ENCODE measurements around the gene NSD2. TPM values are rescaled to one million over a fixed set of nuclear protein-coding genes. Genes with fewer than 3 reads are reported as not detected.

Gene NSD2
- polyA plus RNA-seq, 1 donor (not counting 4 experiments of a cell fraction or from before 2014, with no cell fraction given), result 22.6 TPM

GRCh38 chr4:1986578-1987210 is 115.5 kb downstream of the NSD2 start:
- Histone ChIP-seq H4K20me1 (ENCODE audit: control insufficient read depth, extremely low read depth, insufficient read depth, low read length) (no peaks in the 10 kb centered on the region), H3K9me3 (ENCODE audit: control insufficient read depth, low read depth, low read length) (no peaks in the 10 kb centered on the region), H3K79me2 (ENCODE audit: control insufficient read depth, insufficient read depth, low read length) (peaks cover 4% of the 10 kb centered on the region), H3K27ac (ENCODE audit: control insufficient read depth, insufficient read depth, low read length) (no peak overlapping the region), H3K36me3 (ENCODE audit: control insufficient read depth in 2 of 2, extremely low read depth in 1 of 2, insufficient read depth in 2 of 2, low read length in 2 of 2) (peaks cover 19 to 42% of the 10 kb centered on the region in 2 experiments), H3K9ac (ENCODE audit: control insufficient read depth, extremely low read depth, insufficient read depth, low read length) (no peak overlapping the region), H2AFZ (ENCODE audit: control insufficient read depth, low read length) (no peak overlapping the region), H3K27me3 (ENCODE audit: control insufficient read depth, extremely low read depth, insufficient read depth, low read length) (no peaks in the 10 kb centered on the region), H3K4me2 (ENCODE audit: control insufficient read depth, extremely low read depth, insufficient read depth, low read depth, low read length) (no peak overlapping the region), H3K9me1 (ENCODE audit: control insufficient read depth, extremely low read depth, insufficient read depth, low read length) (no peaks in the 10 kb centered on the region), H3K4me1 (ENCODE audit: control insufficient read depth, extremely low read depth, insufficient read depth, low read length) (peaks cover 2% of the 10 kb centered on the region), H3K4me3 (ENCODE audit: control insufficient read depth in 2 of 3, extremely low read depth in 1 of 3, insufficient read depth in 2 of 3, low read depth in 1 of 3, low read length in 3 of 3) (no peak overlapping the region)
- dilution Hi-C loops (cut with MboI; ENCODE audit: extremely low pct_ligation_motif_present, low sequenced_read_pairs), result no loop called here
- DNase-seq (ENCODE audit: low read depth, low spot score), result no peak
- FAIRE-seq, result no peak
- TF ChIP-seq, protein P1, sequence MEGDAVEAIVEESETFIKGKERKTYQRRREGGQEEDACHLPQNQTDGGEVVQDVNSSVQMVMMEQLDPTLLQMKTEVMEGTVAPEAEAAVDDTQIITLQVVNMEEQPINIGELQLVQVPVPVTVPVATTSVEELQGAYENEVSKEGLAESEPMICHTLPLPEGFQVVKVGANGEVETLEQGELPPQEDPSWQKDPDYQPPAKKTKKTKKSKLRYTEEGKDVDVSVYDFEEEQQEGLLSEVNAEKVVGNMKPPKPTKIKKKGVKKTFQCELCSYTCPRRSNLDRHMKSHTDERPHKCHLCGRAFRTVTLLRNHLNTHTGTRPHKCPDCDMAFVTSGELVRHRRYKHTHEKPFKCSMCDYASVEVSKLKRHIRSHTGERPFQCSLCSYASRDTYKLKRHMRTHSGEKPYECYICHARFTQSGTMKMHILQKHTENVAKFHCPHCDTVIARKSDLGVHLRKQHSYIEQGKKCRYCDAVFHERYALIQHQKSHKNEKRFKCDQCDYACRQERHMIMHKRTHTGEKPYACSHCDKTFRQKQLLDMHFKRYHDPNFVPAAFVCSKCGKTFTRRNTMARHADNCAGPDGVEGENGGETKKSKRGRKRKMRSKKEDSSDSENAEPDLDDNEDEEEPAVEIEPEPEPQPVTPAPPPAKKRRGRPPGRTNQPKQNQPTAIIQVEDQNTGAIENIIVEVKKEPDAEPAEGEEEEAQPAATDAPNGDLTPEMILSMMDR (optimal IDR thresholded peaks at IDR 0.05 in 1 of 3, IDR thresholded peaks at IDR 0.05 in 1 of 3, conservative IDR thresholded peaks at IDR 0.05 in 1 of 3; ENCODE audit: extremely low read depth in 1 of 3, insufficient read depth in 2 of 3, low read length in 3 of 3), result no peak
- no peak for TF ChIP-seq EZH2 (IDR thresholded peaks at IDR 0.05; ENCODE audit: low read length)

GRCh38 chr4:1987296-1987695 is 116.1 kb downstream of the NSD2 start:
- no peak for FAIRE-seq

More at GRCh38 chr4:1987296-1987695, 116.1 kb downstream of the NSD2 start:
- dilution Hi-C loops (cut with MboI; ENCODE audit: extremely low pct_ligation_motif_present, low sequenced_read_pairs), result no loop called here
- H3K9me1 ChIP-seq (ENCODE audit: control insufficient read depth, extremely low read depth, insufficient read depth, low read length), result no peaks in the 10 kb centered on the region
- H2AFZ ChIP-seq (ENCODE audit: control insufficient read depth, low read length), result no peak overlapping the region
- peaks cover 10% of the 10 kb centered on the region for H3K79me2 ChIP-seq (ENCODE audit: control insufficient read depth, insufficient read depth, low read length)
- H3K4me2 ChIP-seq (ENCODE audit: control insufficient read depth, extremely low read depth, insufficient read depth, low read depth, low read length), result no peak overlapping the region
- no peaks in the 10 kb centered on the region for H3K27me3 ChIP-seq (ENCODE audit: control insufficient read depth, extremely low read depth, insufficient read depth, low read length)
- no peak for DNase-seq (ENCODE audit: low read depth, low spot score)
- no peak overlapping the region for H3K9ac ChIP-seq (ENCODE audit: control insufficient read depth, extremely low read depth, insufficient read depth, low read length)
- TF ChIP-seq, protein P1 (optimal IDR thresholded peaks at IDR 0.05 in 1 of 3, IDR thresholded peaks at IDR 0.05 in 1 of 3, conservative IDR thresholded peaks at IDR 0.05 in 1 of 3; ENCODE audit: extremely low read depth in 1 of 3, insufficient read depth in 2 of 3, low read length in 3 of 3), result no peak
- TF ChIP-seq EZH2 (IDR thresholded peaks at IDR 0.05; ENCODE audit: low read length), result no peak
- no peak overlapping the region for H3K27ac ChIP-seq (ENCODE audit: control insufficient read depth, insufficient read depth, low read length)
- H4K20me1 ChIP-seq (ENCODE audit: control insufficient read depth, extremely low read depth, insufficient read depth, low read length), result no peaks in the 10 kb centered on the region
- peaks cover 2% of the 10 kb centered on the region for H3K4me1 ChIP-seq (ENCODE audit: control insufficient read depth, extremely low read depth, insufficient read depth, low read length)
- H3K4me3 ChIP-seq (ENCODE audit: control insufficient read depth in 2 of 3, extremely low read depth in 1 of 3, insufficient read depth in 2 of 3, low read depth in 1 of 3, low read length in 3 of 3), result no peak overlapping the region
- H3K36me3 ChIP-seq (ENCODE audit: control insufficient read depth in 2 of 2, extremely low read depth in 1 of 2, insufficient read depth in 2 of 2, low read length in 2 of 2), result peaks cover 19 to 36% of the 10 kb centered on the region in 2 experiments
- H3K9me3 ChIP-seq (ENCODE audit: control insufficient read depth, low read depth, low read length), result no peaks in the 10 kb centered on the region
